ENCODE measurements around the gene SH2D4B. TPM values are rescaled to one million over a fixed set of nuclear protein-coding genes. Genes with fewer than 3 reads are reported as not detected.

SH2D4B gene
- total RNA-seq, 1 experiment from 2014 or later: 0.07 TPM

GRCh38 chr10:80681142-80681541 is 143.4 kb downstream of the SH2D4B start:
- Histone ChIP-seq H4K5ac (ENCODE audit: insufficient read length, low read depth, low read length) (no peak overlapping the region), H3K79me2 (ENCODE audit: insufficient read depth, low read length) (no peaks in the 10 kb centered on the region), H3K23ac (ENCODE audit: insufficient read length, low read depth, low read length) (no peak overlapping the region), H3K23me2 (ENCODE audit: insufficient read length, low read depth, low read length, poor library complexity, severe bottlenecking) (no peaks in the 10 kb centered on the region), H2AFZ (ENCODE audit: low read length) (no peak overlapping the region), H3K27ac (ENCODE audit: insufficient read length, low read depth, low read length) (no peak overlapping the region), H3K4ac (ENCODE audit: low read depth, low read length) (no peak overlapping the region), H3K27me3 (ENCODE audit: insufficient read depth, low read length) (no peaks in the 10 kb centered on the region), H2BK12ac (ENCODE audit: insufficient read length, low read depth, low read length) (no peak overlapping the region), H4K91ac (ENCODE audit: insufficient read length, low read depth, low read length) (no peak overlapping the region), H2BK120ac (ENCODE audit: low read depth, low read length, poor library complexity, severe bottlenecking) (no peak overlapping the region), H3T11ph (ENCODE audit: low read length) (no peak overlapping the region), H3K9me3 (ENCODE audit: control insufficient read depth, low read depth, low read length) (no peaks in the 10 kb centered on the region), H3K4me2 (ENCODE audit: insufficient read depth, insufficient read length, low read length) (no peak overlapping the region), H2BK20ac (ENCODE audit: low read depth, low read length, poor library complexity, severe bottlenecking) (no peak overlapping the region), H3K56ac (ENCODE audit: insufficient read length, low read depth, low read length) (no peak overlapping the region), H3K14ac (ENCODE audit: insufficient read depth, low read length) (no peak overlapping the region), H4K8ac (replicated peaks; ENCODE audit: insufficient read length, low read depth, low read length) (no peak overlapping the region), H2BK15ac (ENCODE audit: low read depth, low read length) (no peak overlapping the region), H3K18ac (ENCODE audit: insufficient read length, low read depth, low read length) (no peak overlapping the region), H3K4me1 (ENCODE audit: insufficient read depth, low read length) (no peaks in the 10 kb centered on the region), H2AK5ac (ENCODE audit: insufficient read length, low read length) (no peak overlapping the region), H4K20me1 (ENCODE audit: control insufficient read depth, insufficient read depth, insufficient read length) (no peaks in the 10 kb centered on the region), H3K79me1 (ENCODE audit: insufficient read depth, low read depth, low read length, poor library complexity, severe bottlenecking) (no peaks in the 10 kb centered on the region), H3K9ac (ENCODE audit: extremely low read depth, insufficient read length, low read length) (no peak overlapping the region), H2BK5ac (ENCODE audit: insufficient read length, low read length) (no peak overlapping the region)
- TF ChIP-seq, protein P1, sequence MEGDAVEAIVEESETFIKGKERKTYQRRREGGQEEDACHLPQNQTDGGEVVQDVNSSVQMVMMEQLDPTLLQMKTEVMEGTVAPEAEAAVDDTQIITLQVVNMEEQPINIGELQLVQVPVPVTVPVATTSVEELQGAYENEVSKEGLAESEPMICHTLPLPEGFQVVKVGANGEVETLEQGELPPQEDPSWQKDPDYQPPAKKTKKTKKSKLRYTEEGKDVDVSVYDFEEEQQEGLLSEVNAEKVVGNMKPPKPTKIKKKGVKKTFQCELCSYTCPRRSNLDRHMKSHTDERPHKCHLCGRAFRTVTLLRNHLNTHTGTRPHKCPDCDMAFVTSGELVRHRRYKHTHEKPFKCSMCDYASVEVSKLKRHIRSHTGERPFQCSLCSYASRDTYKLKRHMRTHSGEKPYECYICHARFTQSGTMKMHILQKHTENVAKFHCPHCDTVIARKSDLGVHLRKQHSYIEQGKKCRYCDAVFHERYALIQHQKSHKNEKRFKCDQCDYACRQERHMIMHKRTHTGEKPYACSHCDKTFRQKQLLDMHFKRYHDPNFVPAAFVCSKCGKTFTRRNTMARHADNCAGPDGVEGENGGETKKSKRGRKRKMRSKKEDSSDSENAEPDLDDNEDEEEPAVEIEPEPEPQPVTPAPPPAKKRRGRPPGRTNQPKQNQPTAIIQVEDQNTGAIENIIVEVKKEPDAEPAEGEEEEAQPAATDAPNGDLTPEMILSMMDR (conservative IDR thresholded peaks at IDR 0.05): no peak
- Mint-ChIP-seq H3K4me1 (peaks cover 4% of the 10 kb centered on the region in 2 experiments), H3K27me3 (ENCODE audit: low read depth) (no peaks in the 10 kb centered on the region), H3K27ac (no peak overlapping the region; a peak in 1 of 7 replicates), H3K9me3 (peaks cover 0 to 6% of the 10 kb centered on the region in 2 experiments; a peak in 1 of 5 replicates), H3K36me3 (ENCODE audit: insufficient read depth in 1 of 3, low read depth in 3 of 3) (no peaks in the 10 kb centered on the region; a peak in 1 of 7 replicates), H3K4me3 (no peak overlapping the region)
- no peak for DNase-seq
- no CpG with 5 or more reads among the region's 1 CpG for WGBS (ENCODE audit: extremely low coverage, insufficient read length, low lambda C conversion rate)
